ENCODE data around the gene PARVG.

PARVG gene, protein sequence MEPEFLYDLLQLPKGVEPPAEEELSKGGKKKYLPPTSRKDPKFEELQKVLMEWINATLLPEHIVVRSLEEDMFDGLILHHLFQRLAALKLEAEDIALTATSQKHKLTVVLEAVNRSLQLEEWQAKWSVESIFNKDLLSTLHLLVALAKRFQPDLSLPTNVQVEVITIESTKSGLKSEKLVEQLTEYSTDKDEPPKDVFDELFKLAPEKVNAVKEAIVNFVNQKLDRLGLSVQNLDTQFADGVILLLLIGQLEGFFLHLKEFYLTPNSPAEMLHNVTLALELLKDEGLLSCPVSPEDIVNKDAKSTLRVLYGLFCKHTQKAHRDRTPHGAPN

DNA sequence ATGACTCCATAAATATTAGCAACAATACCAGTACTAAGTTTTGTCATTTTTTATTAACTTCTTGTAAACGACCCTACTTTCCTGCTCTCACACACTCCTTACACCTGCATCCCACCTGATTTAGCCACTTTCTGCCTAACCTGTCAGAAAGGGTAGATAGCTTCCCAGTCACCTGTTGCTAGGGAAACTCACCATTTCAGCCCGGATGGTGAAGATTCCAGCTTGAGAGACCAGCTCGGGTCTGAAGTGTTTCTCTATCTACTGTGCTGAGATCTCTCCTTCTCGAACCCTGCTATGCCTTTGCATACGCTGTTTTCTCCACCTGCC is at the start of gene PARVG:
PARVG (plus strand) TSS at position 220 of the 327 bp plus-strand sequence. CDS start 2,405 bp downstream, outside the sequence.
- DNase-seq: peak; percentile 68

DNA sequence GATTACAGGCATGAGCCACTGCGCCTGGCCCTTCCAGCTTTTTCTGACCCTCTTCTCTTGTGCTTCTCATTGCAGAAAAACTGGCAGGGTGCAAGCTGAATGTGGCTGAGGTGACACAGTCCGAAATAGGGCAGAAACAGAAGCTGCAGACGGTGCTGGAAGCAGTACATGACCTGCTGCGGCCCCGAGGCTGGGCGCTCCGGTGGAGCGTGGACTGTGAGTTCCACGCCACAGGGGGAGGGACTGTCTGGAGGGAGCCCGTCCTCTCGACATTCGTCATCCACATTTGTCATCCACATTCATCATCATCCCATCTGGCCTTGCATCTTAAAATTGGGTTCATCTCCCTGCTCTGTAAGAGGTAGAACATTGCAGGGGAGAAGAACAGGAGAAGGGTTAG is 49.3 kb upstream of the PARVG start:
- no peak for DNase-seq

DNA sequence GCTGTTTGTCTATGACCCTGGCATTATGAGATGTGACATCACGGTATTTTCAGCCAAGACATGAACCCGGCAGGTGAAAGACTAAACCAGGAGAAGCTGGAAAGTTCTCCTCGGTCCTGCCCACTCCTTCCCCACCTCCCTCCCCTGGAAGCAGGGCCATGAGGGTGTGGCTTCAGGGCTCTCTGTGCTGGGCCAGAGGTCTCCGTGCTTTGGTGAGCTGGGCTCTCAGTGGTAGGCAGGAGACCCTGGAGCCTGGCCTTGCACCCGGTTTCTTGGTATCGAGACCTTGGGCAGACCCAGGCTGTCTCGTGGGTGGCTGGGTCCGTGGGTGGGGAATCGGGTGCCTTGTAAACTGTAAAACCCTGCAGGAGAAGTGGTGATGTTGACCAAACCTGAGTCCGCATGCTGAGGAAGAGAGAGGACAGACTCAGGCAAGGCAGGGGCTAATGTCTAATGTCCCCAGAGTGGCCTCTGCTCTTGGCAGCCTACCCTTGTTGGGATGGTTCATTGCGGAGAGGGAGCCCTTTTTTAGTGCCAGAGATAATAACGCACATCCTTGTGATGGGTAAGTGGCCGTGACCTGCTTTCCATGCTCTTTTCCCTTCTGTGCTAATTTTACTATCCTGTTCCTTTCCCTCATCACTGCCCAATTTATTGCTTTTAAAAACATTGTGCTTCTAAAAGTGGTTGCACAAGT is 48.6 kb upstream of the PARVG start:
- DNase-seq: no peak

DNA sequence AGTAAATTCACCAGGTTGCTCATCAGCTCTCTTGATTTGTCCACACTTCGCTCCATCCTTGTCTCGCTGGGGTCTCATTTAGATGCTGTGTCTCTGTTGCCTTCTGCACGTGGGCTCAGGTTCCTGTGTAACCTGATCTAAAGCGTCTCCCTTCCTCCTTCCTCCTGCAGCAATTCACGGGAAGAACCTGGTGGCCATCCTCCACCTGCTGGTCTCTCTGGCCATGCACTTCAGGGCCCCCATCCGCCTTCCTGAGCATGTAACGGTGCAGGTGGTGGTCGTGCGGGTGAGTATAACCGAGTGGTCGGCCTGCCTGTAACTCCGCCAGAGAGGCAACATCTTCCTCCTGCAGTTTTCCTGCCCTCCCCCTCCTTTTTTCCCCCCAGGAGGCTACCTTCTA is 48.0 kb upstream of the PARVG start:
- DNase-seq: no peak

DNA sequence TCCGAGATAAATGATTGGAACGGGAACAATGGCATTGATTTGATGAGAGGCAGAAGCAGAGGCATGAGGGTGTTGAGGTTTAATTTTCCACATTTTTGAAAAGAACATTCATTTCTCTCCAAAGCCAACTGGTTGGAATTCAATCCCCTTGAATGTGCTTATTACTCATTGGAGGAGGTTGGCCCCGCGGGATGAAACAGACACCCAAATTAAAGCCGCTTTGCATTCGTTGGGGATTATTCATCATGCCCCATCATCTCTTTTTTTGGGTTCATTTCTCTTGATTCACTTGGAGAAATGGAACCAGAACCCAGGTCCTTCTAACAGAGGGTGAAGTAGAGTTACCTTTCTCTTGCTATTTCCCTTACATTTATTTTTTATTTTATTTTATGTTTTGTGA is 47.6 kb upstream of the PARVG start:
- no peak for DNase-seq

DNA sequence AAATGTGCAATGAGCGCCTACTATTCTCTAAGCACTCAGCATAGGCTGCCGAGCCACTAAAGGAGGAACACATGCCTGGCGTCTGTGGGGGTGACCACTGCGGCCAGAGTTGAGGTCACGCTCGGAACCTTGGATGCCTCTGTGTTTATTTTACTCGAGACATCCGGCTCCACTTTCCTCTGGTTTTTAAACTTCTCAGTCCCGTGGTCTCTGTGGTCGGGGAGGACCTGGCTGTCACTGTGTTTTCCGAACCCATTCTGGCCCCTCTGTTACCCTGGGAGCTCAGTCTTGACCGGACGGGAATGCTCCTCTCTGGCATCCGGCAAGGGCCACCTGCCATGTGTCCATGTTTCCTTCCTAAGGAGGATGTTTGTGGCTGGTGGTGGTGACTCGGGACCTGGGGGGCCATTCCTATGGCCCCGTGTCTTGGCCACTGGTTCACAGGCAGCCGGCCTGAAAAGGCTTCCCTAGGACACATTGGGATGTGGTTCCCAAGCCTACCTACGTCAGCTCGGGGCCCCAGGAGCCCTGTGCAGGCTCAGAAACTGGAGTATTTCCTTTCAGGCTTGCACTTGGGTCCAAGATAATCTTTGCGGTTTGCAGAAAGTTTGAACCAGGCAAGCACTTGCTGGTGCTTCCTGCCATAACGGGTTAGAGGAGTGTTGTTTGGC is 46.7 kb upstream of the PARVG start:
- no peak for DNase-seq

DNA sequence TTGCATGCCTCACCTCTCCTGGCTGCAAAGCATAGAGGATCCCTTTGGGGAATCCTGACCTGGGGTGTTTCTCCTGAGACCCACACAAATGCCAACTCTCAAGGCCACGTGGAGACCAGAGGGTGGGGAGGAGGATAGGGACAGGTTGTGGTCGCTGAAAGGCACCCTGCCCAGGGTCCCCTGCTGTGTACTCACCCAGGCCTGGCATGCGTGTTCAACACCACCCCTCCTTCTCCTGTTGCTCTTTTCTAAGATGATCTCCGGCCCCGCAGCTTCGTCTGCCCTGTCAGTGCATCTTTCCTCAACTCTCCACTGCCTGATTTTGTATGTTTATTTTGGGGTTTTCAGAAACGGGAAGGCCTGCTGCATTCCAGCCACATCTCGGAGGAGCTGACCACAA is 44.6 kb upstream of the PARVG start:
- no peak for DNase-seq

DNA sequence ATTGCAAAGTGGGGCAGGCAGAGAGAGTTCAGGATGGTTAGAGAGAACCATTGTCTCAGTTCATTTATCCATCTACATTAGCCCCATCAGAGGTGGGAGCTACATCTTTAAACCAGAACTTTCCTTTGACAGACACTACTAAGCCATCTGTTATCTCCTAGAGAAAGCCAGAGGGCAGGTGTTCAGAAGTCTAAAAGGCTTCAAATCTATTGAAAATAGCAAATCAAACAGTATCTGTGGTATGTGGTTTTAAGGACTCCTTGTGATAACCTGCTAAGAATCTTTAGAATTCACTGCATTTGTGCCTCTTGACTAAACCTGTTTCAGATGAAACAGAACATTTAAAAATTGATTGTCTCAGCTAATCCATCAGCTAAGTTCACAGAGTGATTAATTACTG is 43.9 kb upstream of the PARVG start:
- DNase-seq: no peak

DNA sequence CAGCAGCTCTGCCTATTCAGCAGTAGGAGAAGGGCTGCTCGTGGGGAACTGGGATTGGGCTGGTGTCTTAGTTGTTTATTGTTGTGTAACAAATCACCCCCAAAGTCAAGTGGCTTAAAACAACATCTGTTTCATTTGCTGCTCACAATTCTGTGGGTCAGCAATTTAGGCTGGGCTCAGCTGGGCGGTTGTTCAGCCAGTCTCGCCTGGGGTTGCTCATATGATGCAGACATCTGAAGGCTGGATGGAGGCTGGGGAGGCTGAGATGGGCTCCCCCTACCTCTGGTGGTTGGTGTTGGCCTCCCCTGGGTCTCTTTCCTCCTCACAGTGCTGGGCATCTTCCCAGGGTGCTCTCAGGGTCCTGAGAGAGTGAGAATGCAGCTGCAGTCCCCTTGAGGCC is 43.3 kb upstream of the PARVG start:
- DNase-seq: no peak

DNA sequence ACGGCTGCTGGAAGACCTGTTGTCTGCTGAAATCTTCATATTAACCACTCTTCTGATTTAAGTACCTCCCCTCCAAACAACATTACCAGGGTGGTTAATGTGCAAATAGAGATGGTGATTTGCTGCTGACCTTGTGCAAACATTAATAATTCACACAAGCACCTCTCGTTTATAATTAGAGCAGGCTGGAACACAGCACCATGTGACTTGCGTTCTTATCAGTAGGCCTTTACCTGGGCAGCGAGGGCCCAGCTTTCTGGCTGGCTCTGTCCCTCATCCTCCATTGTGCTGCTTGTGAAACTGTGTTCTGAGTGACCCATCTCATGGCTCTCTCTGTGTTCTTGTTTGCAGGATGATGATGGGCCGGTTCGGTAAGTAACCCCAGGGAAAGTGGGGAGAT is 41.0 kb upstream of the PARVG start:
- DNase-seq: no peak

DNA sequence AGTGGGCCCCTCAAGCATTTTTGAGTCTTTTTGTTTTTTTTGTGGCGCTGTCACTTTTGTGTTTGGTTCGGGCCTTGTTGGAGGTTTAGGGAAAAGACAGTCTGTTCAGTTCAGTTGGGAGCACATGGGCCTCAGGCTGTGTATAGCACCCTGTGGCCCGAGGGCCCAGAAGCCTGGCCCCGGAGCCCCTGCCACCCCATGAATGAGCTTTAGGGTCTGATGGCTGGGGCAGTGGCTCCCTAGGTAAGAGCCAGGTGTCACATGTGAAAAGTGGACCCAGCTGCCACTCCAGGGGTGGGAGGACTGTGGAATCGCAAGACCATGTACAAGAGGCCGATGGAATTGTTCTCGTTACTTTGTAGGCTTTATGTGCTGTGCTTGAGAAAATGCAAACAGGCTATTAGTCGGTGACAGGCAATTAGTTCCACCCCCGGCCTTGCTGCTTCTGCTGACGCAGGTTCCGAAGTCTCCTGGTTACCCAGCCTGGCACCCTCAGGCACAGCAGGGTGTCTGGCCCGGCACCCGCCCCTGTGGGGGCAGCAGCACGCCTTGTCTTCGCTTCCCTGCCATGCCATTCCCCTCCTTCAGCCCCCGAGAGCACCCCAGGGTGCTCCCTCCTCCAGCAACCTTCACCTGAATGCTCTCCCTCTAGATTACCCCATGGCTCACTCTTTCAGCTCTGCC is 38.2 kb upstream of the PARVG start:
- DNase-seq: no peak

DNA sequence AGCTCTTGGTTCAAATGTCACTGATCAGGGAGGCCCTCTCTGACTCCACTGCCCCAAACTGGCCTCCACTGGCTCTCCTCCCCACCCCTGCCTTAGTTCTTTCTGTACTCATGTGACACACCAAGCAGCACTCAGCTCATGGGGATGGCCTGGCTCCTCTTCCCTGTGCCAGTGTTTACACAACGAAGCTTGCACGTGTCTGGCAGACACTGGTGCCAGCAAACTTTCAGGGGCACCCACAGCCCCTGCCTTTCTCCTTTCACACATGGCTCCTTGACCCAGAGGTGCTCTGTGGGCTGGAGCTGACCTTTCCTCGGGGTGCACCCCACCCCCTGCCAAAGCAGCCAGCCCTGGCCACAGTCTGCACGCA is 37.6 kb upstream of the PARVG start:
- DNase-seq: no peak

DNA sequence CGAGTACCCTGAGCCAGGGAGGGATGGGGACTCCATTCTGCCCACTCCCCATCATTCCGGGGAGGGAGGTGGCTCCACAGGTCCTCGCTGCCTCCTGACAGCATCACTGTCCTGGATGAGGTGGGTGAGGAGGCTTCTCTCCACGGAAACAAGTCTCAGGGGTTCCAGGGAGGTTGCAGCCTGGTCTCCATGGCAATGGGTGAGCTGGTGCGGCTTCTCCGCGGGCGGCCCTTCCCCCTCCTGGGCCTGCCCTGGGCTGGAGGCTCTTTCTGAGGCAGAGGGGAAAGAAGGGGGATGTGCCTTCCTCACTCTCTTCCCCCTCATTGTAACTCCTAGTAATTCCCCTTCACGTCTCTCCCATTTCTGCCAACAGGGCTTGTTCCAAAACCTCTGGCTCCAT is 37.1 kb upstream of the PARVG start:
- no peak for DNase-seq

DNA sequence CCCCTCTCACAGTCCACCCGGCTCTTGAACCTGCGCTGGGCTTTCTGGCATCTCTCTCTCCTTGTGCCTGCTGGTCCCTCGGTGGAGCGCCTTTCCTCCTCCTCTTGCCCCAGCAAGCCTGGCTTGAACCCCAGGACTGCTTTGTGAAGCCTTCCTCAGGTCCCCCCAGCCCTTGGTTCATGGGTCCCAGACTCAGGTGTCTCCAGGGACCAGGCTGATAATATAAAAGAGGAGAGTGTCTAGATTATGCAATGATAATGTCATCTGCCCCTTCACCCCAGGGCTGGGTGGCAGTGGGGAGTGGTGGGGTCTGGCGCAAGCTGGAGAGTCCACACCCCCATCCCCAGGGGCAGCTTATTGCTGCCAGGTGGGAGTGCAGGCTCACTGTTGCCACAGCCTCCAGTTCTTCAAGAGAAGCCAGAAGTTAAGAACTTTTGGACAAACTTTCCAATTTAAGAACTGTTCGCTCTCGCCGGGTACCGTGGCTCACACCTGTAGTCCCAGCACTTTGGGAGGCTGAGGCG is 36.6 kb upstream of the PARVG start:
- no peak for DNase-seq

DNA sequence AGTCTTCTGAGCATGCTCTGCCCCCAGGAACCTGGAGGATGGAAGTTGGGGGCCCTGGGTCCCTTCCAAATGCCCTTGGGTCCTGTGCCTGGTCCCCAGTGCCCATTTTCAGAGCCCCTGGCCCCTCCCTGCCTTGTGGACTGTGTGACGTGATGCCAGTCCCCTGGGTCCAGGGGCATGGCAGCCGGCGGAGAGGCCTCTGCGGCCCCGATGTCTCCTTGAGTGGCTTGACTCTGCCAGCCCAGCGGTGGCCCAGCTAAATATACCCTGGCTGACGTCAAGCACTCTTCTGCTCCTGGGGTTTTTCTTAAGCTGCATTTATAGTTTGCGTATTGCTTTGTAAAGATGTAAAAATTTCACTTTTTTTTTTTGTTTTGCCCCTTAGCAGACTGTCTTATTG is 35.2 kb upstream of the PARVG start:
- DNase-seq: no peak

DNA sequence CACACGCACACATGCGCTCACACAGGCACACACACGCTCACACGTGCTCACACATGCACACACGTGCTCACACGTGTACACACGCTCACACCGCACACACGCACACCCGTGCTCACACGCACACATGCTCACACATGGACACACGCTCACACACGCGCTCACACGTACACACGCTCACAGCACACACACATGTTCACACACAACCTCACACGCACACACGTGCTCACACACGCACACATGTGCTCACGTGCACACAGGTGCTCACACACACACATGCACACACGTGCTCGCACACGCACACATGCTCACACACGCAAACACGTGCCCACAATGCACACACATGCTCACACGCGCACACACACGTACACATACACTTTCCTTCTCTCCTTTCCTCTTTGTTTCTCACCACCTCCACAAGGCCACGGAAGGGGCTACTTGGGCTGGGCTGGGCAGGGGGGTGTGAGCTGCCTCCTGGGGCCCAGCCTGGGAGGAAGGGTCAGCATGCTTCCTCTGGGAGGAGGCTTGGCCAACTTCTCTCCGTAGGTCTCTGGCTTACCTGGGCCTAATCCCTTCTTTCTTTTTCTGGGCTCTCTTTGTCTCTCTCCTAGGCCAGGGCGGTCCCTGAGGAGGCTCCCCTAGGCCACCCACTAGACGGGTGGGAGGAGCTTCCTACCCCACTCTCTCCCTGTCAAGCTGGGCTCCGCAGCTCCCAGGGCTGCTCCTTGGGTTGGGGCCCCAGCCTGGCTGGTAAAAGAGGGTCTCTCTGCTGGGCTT is 34.5 kb upstream of the PARVG start:
- no peak for DNase-seq

DNA sequence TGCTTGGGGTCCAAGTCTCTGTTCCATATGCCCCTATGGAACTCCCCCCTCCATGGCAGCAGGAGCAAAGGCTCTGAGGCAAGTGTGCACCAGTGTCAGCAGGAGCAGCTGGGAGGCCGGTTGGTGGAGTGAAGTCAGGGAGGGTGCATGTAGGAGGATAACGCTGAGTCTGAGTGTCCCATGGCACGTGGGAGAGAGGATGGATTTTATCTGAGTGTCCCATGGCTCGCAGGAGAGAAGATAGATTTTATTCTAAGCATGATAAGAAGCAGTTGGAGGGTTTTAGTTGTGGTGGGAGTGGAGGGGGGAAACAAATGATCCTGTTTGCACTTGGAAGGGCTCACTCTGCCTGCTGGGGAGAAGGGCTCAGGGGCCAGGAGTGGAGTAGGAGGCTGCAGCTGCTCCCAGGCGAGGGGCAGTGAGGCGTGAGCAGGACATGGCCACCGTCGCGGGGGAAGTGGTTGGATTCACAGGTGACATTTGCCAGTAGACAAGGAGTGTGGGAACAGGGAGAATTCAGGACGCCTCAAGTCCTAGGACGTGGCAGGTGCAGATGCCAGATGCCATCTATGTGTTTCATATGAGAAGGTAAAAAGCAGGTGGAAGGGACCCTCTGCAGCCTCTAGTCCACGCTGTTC is 33.6 kb upstream of the PARVG start:
- no peak for DNase-seq

DNA sequence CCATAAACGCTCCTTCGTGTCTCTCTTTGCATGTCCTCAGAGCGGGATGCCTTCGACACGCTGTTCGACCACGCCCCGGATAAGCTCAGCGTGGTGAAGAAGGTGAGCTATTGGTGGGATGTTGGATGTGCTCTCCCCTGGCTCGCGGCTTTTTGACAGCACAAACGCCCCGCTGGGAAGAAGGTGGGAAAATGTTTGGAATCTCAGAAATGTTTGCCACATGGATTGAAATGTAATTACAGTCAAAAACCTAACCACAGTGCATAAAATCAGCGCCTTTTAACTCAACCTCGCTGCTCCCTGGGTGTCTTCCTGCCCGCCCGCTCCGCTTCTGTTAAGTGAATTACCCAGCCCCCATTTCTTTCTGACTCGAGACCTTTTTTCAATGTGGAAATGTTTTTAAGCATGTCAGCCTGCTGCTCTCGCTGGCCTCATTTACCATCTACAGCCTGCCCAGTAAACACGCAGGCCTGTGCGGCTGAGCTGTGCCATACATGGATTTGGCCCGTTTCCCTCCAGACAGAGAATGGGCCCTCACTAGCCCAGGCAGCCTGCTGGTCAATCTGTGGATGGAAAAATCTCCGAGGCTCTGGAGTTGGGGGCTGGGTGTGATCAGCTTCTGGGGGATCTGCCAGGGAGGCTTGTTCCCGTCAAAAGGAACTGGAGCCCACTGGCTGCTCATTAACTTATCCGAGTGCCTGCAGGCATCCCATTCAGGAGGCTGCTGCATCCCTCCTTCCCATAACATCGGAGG is 32.7 kb upstream of the PARVG start:
- DNase-seq: no peak

DNA sequence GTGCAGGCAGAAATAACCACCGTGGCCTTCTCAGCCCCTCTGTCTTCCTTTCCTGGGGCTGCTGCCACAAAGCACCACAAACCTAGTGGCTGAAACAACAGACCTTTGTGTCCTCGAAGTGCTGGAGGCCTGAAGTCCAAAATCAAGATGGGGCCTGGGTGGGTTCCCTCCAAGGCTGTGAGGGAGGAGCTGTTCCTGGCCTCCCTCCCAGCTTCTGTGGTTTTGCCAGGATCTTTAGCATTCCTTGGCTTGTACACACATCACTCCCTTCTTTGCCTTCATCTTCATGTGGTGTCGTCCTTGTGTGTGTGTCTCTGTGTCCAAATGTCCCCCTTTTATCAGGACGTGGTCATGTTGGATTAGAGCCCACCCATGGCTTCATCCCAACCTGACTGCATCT is 29.0 kb upstream of the PARVG start:
- DNase-seq: no peak

DNA sequence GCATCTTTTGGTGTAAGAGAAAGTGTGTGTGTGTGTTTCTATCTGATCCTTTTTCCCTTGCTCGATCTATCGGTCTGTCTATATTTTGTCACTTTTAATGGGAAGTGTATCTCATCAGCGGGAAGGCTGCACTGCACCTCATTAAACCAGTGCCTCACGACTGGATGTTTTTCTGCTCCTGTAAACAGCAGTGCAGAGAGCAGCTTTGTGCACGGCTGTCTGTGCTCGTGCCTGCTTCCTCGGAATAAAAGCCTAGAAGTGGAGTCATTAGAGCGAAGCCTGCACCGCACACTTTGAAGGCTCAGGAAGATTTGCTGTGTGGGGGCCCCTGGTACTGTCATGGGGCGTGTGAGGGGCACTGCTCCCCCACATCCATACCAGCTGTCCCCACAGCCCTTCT is 27.0 kb upstream of the PARVG start:
- DNase-seq: no peak

DNA sequence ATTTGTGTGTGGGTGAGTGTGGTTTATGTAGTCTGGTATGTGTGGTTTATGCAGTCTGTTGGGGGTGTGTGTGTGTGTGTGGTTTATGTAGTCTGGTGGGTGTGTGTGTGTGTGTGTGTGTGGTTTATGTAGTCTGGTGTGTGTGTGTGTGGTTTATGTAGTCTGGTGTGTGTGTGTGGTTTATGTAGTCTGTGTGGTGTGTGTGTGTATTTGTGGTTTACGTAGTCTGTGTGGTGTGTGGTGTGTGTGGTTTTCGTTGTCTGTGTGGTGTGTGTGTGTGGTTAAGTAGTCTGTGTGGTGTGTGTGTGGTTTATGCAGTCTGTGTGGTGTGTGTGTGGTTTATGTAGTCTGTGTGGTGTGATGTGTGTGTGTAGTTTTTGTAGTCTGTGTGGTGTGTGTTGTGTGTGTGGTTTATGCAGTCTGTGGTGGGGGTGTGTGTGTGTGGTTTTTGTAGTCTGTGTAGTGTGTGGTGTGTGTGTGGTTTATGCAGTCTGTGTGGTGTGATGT is 26.2 kb upstream of the PARVG start:
- DNase-seq: peak; percentile 9

All from CD4-positive, alpha-beta T cell treated with Interferon gamma for 1 hour (primary cell).